Measurements from ENCODE around the gene CYB561.

DNA sequence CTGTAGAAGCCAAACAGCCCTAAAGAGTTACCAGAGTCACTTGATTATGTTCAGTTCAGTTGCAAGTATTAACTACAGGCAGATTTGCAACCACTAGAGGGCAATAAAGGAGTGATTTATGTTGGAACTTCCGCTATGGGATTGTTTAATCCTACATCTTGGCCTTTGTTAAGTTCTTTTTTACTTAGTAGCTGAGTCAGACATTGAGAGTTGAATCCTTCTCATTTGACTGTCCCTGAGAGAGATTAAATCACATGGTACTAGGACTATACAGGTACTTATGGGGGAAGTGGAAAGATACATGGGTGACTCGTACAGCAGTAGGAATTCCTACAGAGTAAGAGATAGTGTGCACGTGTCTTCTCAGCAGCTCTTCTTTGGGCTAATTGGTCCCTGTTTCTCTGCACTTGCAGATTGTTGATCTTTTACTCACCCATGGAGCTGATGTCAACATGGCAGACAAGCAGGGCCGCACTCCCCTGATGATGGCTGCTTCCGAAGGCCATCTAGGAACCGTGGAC, 40.3 kb downstream of the CYB561 start:
- no peak for TF ChIP-seq EZH2phosphoT487 (IDR thresholded peaks at IDR 0.05; ENCODE audit: borderline replicate concordance)
- TF ChIP-seq, protein P1, sequence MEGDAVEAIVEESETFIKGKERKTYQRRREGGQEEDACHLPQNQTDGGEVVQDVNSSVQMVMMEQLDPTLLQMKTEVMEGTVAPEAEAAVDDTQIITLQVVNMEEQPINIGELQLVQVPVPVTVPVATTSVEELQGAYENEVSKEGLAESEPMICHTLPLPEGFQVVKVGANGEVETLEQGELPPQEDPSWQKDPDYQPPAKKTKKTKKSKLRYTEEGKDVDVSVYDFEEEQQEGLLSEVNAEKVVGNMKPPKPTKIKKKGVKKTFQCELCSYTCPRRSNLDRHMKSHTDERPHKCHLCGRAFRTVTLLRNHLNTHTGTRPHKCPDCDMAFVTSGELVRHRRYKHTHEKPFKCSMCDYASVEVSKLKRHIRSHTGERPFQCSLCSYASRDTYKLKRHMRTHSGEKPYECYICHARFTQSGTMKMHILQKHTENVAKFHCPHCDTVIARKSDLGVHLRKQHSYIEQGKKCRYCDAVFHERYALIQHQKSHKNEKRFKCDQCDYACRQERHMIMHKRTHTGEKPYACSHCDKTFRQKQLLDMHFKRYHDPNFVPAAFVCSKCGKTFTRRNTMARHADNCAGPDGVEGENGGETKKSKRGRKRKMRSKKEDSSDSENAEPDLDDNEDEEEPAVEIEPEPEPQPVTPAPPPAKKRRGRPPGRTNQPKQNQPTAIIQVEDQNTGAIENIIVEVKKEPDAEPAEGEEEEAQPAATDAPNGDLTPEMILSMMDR (conservative IDR thresholded peaks at IDR 0.05; ENCODE audit: low read length), result peak; percentile 86

Measured in Loucy (cell line).